Measurements from ENCODE around the gene PEX10. TPM values are rescaled to one million over a fixed set of nuclear protein-coding genes. Genes with fewer than 3 reads are reported as not detected.

The PEX10 gene
- total RNA-seq, 1 donor from 2014 or later: 14.6 TPM

- H3K36me3 ChIP-seq: no peaks in the 10 kb centered on the region
- no peaks in the 10 kb centered on the region for H3K9me3 ChIP-seq
- no peak overlapping the region for H3K4me3 ChIP-seq
- ATAC-seq (no peak), DNase-seq (no peak)
- H3K27ac ChIP-seq: no peak overlapping the region
- intact Hi-C loops (cut with DNase I): no loop called here
- H3K27me3 ChIP-seq: peaks cover 16% of the 10 kb centered on the region
- H3K4me1 ChIP-seq: no peaks in the 10 kb centered on the region
- TF ChIP-seq, protein P1, sequence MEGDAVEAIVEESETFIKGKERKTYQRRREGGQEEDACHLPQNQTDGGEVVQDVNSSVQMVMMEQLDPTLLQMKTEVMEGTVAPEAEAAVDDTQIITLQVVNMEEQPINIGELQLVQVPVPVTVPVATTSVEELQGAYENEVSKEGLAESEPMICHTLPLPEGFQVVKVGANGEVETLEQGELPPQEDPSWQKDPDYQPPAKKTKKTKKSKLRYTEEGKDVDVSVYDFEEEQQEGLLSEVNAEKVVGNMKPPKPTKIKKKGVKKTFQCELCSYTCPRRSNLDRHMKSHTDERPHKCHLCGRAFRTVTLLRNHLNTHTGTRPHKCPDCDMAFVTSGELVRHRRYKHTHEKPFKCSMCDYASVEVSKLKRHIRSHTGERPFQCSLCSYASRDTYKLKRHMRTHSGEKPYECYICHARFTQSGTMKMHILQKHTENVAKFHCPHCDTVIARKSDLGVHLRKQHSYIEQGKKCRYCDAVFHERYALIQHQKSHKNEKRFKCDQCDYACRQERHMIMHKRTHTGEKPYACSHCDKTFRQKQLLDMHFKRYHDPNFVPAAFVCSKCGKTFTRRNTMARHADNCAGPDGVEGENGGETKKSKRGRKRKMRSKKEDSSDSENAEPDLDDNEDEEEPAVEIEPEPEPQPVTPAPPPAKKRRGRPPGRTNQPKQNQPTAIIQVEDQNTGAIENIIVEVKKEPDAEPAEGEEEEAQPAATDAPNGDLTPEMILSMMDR (IDR thresholded peaks at IDR 0.05): no peak
Observed at GRCh38 chr1:2457444-2457843, 45.1 kb upstream of the PEX10 start.

DNA sequence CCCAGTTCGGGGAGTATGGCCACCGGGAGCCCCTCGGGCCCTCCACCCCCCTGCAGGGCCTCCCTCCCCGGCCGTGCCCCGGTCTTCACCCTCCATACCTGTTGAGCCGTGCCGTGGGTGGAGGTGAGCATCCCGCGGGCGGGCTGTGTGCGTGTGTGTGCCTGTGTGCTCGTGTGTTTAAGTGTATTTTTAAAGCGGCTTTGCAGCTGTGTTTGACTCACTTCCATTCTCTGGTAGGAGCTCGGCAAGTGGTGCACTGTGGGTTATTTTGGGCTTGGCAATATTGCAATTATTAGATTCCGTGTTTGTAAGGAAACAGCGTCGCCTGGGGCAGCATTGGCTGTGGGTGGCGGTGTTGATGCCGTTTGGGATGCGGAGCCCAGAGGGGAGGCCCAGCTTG, 43.4 kb upstream of the PEX10 start:
- Histone ChIP-seq H3K4me3 (no peak overlapping the region), H3K4me1 (no peaks in the 10 kb centered on the region), H3K27me3 (peaks cover 24% of the 10 kb centered on the region), H3K27ac (no peak overlapping the region), H3K9me3 (no peaks in the 10 kb centered on the region), H3K36me3 (no peaks in the 10 kb centered on the region)
- DNase-seq (no peak), ATAC-seq (no peak)
- TF ChIP-seq, protein P1 (IDR thresholded peaks at IDR 0.05): no peak
- intact Hi-C loops (cut with DNase I): no loop called here

- Histone ChIP-seq H3K36me3 (no peaks in the 10 kb centered on the region), H3K27ac (no peak overlapping the region), H3K27me3 (peaks cover 24% of the 10 kb centered on the region), H3K4me3 (no peak overlapping the region), H3K9me3 (no peaks in the 10 kb centered on the region), H3K4me1 (no peaks in the 10 kb centered on the region)
- DNase-seq (no peak), ATAC-seq (no peak)
- intact Hi-C loops (cut with DNase I): no loop called here
- TF ChIP-seq, protein P1 (IDR thresholded peaks at IDR 0.05): no peak
Observed at GRCh38 chr1:2454227-2454626, 41.9 kb upstream of the PEX10 start.

- intact Hi-C loops (cut with DNase I): no loop called here
- TF ChIP-seq, protein P1 (IDR thresholded peaks at IDR 0.05): no peak
- Histone ChIP-seq H3K36me3 (no peaks in the 10 kb centered on the region), H3K27ac (no peak overlapping the region), H3K4me1 (no peaks in the 10 kb centered on the region), H3K27me3 (peaks cover 24% of the 10 kb centered on the region), H3K9me3 (no peaks in the 10 kb centered on the region), H3K4me3 (no peak overlapping the region)
- DNase-seq: no peak
- ATAC-seq: no peak
Observed at GRCh38 chr1:2452932-2453315, 40.6 kb upstream of the PEX10 start.

DNA sequence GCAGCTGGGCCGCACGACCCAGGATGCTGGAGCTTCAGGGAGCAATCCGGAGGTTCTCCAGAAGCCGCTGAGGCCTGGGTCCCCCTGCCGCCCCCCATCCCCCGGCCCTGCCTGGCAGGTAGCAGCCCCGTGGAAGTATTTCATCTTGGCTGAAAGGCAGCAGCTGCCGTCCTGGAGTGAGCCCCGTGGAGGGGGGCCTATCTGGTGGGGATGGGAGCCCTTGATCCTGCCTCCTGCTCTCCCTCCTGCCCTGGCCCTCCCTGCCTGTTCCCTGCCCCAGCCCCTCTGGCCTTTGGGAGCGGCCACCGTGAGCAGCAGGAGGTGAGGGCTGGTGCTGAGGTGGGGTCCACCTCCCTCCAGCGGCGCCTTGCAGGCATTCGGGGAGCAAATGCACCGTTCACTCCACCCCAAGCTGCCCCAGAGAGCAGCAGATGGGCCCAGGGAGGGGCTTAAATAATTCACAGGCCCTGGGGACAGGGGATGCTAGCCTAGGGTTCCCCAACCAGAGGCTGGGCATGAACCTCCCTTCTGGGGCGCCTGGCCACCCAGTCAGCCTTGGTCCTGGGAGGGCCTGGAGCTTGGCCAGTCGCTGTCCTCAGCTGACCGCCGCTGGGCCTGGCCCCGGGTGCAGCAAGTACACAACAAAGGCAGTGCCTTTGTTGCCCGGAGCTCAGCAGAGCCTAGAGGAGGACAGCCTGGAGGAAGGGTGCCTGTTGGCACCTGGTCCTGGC, 40.0 kb upstream of the PEX10 start:
- H3K4me3 ChIP-seq: no peak overlapping the region
- DNase-seq: no peak
- TF ChIP-seq, protein P1 (IDR thresholded peaks at IDR 0.05): no peak
- H3K36me3 ChIP-seq: no peaks in the 10 kb centered on the region
- ATAC-seq: no peak
- no peak overlapping the region for H3K27ac ChIP-seq
- H3K4me1 ChIP-seq: no peaks in the 10 kb centered on the region
- intact Hi-C loops (cut with DNase I): no loop called here
- H3K9me3 ChIP-seq: no peaks in the 10 kb centered on the region
- peaks cover 24% of the 10 kb centered on the region for H3K27me3 ChIP-seq

GRCh38 chr1:2451741-2452140, 39.4 kb upstream of the PEX10 start:
- Histone ChIP-seq H3K27me3 (peaks cover 27% of the 10 kb centered on the region), H3K9me3 (no peaks in the 10 kb centered on the region), H3K4me3 (no peak overlapping the region), H3K36me3 (no peaks in the 10 kb centered on the region), H3K27ac (no peak overlapping the region), H3K4me1 (no peaks in the 10 kb centered on the region)
- ATAC-seq (no peak), DNase-seq (no peak)
- intact Hi-C loops (cut with DNase I): no loop called here
- TF ChIP-seq, protein P1 (IDR thresholded peaks at IDR 0.05): no peak

All from upper lobe of right lung (tissue), 1 donor.